Mesodermal cell (in vitro differentiated cells): ENCODE results near the gene KIF26B.
"Not testable (repeated sequence)": the region's sequence is repeated elsewhere in the genome, so short reads cannot be mapped to it uniquely, and the experiment has no call there.

Experiments
- H3K27ac ChIP-seq: 2 replicates; pipeline ENCODE4 v1.7.0; 2013; ENCODE audit warnings: mild to moderate bottlenecking, low read depth, low read length, moderate library complexity; ENCODE audit not compliant: severe bottlenecking
- H3K36me3 ChIP-seq: 2 replicates; pipeline ENCODE4 v1.7.1; 2013; ENCODE audit warnings: mild to moderate bottlenecking, low read length, moderate library complexity; ENCODE audit not compliant: control insufficient read depth, insufficient read depth
- H3K4me1 ChIP-seq: one replicate; pipeline ENCODE4 v1.7.1; 2013; ENCODE audit warnings: mild to moderate bottlenecking, low read length; ENCODE audit not compliant: insufficient read depth, control insufficient read depth, poor library complexity, severe bottlenecking
- H3K4me3 ChIP-seq: 2 replicates; pipeline ENCODE4 v1.7.0; 2013; ENCODE audit warnings: low read length, control low read depth, mild to moderate bottlenecking; ENCODE audit not compliant: insufficient read depth, poor library complexity, severe bottlenecking; ENCODE audit errors: extremely low read depth
- H3K9me3 ChIP-seq: 2 replicates; pipeline ENCODE4 v1.7.1; 2013; ENCODE audit warnings: mild to moderate bottlenecking, low read length, moderate library complexity; ENCODE audit not compliant: control insufficient read depth
- WGBS, 2 experiments: methylation state at CpG; one replicate each; pipeline ENCODE4 v1.1.5; 2013; ENCODE audit warnings: missing lambda C conversion rate in 2 of 2; ENCODE audit not compliant: insufficient coverage in 2 of 2; 5-methylcytosine and 5-hydroxymethylcytosine counted together

The KIF26B gene

GRCh38 chr1:245335684-245336083 is 180.9 kb downstream of the KIF26B start:
- H3K27ac ChIP-seq, H3K4me3 ChIP-seq, H3K9me3 ChIP-seq, H3K36me3 ChIP-seq: not testable (repeated sequence)
- peaks cover 13% of the 10 kb centered on the region for H3K4me1 ChIP-seq
- 91 to 93% methylated on average over 15 to 22 of the region's 22 CpGs for WGBS, 2 experiments

GRCh38 chr1:245336149-245336983 is 181.6 kb downstream of the KIF26B start:
- Histone ChIP-seq H3K4me3 (no peak overlapping the region), H3K36me3 (no peaks in the 10 kb centered on the region), H3K4me1 (peaks cover 13% of the 10 kb centered on the region), H3K27ac (no peak overlapping the region), H3K9me3 (no peaks in the 10 kb centered on the region)
- WGBS, 2 experiments = 91 to 94% methylated on average over 22 of the region's 22 CpGs

GRCh38 chr1:245336984-245337355 is 182.2 kb downstream of the KIF26B start:
- H3K27ac ChIP-seq, H3K4me3 ChIP-seq, H3K9me3 ChIP-seq, H3K36me3 ChIP-seq: not testable (repeated sequence)
- peaks cover 13% of the 10 kb centered on the region for H3K4me1 ChIP-seq
- WGBS, 2 experiments = 85 to 92% methylated on average over 2 of the region's 2 CpGs

- peak overlapping the region; percentile 89 for H3K27ac ChIP-seq
- H3K9me3 ChIP-seq = no peaks in the 10 kb centered on the region
- no peaks in the 10 kb centered on the region for H3K36me3 ChIP-seq
- WGBS, 2 experiments = 50 to 64% methylated on average over 7 of the region's 10 CpGs
- no peak overlapping the region for H3K4me3 ChIP-seq
- peaks cover 8% of the 10 kb centered on the region for H3K4me1 ChIP-seq
Observed at GRCh38 chr1:245337829-245338484, 183.2 kb downstream of the KIF26B start.

- peaks cover 8% of the 10 kb centered on the region for H3K4me1 ChIP-seq
- peak overlapping the region; percentile 89 for H3K27ac ChIP-seq
- H3K9me3 ChIP-seq = no peaks in the 10 kb centered on the region
- no peak overlapping the region for H3K4me3 ChIP-seq
- WGBS, 2 experiments = 94% methylated on average over 3 of the region's 5 CpGs; no CpG with 5 or more reads in 1 of the 2 experiments
- H3K36me3 ChIP-seq = no peaks in the 10 kb centered on the region
Observed at GRCh38 chr1:245338485-245338877, 183.7 kb downstream of the KIF26B start.

- Histone ChIP-seq H3K27ac (no peak overlapping the region), H3K4me3 (no peak overlapping the region), H3K4me1 (peaks cover 8% of the 10 kb centered on the region), H3K36me3 (no peaks in the 10 kb centered on the region), H3K9me3 (no peaks in the 10 kb centered on the region)
- WGBS, 2 experiments = 93 to 100% methylated on average over 1 to 3 of the region's 5 CpGs
Observed at GRCh38 chr1:245341743-245342142, 187.0 kb downstream of the KIF26B start.

GRCh38 chr1:245345191-245345884 is 190.6 kb downstream of the KIF26B start:
- Histone ChIP-seq H3K4me3 (no peak overlapping the region), H3K4me1 (no peaks in the 10 kb centered on the region), H3K36me3 (no peaks in the 10 kb centered on the region), H3K27ac (no peak overlapping the region), H3K9me3 (no peaks in the 10 kb centered on the region)
- WGBS, 2 experiments = 80 to 81% methylated on average over 13 to 19 of the region's 25 CpGs

GRCh38 chr1:245348626-245349025 is 193.8 kb downstream of the KIF26B start:
- no peaks in the 10 kb centered on the region for H3K9me3 ChIP-seq
- H3K4me3 ChIP-seq = no peak overlapping the region
- no peak overlapping the region for H3K27ac ChIP-seq
- 93 to 94% methylated on average over 7 to 9 of the region's 9 CpGs for WGBS, 2 experiments
- no peaks in the 10 kb centered on the region for H3K4me1 ChIP-seq
- H3K36me3 ChIP-seq = no peaks in the 10 kb centered on the region

- Histone ChIP-seq H3K9me3 (no peaks in the 10 kb centered on the region), H3K4me1 (no peaks in the 10 kb centered on the region), H3K4me3 (no peak overlapping the region), H3K36me3 (no peaks in the 10 kb centered on the region), H3K27ac (no peak overlapping the region)
- WGBS, 2 experiments = 90 to 92% methylated on average over 5 to 6 of the region's 7 CpGs
Observed at GRCh38 chr1:245353411-245353810, 198.6 kb downstream of the KIF26B start.

GRCh38 chr1:245353915-245354775 is 199.4 kb downstream of the KIF26B start:
- no peak overlapping the region for H3K27ac ChIP-seq
- no peaks in the 10 kb centered on the region for H3K36me3 ChIP-seq
- WGBS, 2 experiments = 94 to 95% methylated on average over 15 to 16 of the region's 19 CpGs
- no peaks in the 10 kb centered on the region for H3K4me1 ChIP-seq
- H3K9me3 ChIP-seq = no peaks in the 10 kb centered on the region
- H3K4me3 ChIP-seq = no peak overlapping the region
